NCI-H2081 (cell line): ENCODE measurements around the gene MCF2L.
A peak's percentile ranks its signal among the peaks of the same experiment; 100 is the strongest.

ENCODE experiments used
- DNase-seq, 2 experiments: peaks; one replicate each; lab custom pipeline; 2025; lab: John Stamatoyannopoulos, UW

Gene MCF2L

DNA sequence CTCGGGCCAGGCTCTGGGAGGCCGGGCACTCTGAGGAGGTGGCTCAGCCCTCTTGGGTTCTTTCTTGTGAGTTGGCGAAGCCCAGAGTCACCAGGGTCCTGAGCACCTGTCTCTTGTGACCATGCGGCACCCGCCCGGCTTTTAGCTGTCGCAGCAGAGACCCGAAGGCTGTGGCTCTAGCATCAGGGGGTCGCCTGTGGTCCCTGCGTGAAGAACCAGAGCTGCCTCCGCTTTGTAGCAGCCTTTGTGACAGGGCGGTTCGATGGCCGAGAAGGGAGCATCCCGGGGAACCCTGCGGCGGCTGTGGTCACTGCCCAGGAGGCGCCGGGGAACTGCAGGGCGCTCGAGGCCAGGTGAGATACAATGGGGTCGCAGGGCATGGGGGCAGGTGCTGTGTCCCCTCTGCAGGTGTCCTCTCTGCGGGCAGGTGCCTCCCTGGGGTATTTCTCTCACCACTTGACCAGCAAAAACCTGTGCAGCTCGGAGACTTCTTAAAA lies 10.4 kb downstream of the MCF2L start:
- no peak for DNase-seq

DNA sequence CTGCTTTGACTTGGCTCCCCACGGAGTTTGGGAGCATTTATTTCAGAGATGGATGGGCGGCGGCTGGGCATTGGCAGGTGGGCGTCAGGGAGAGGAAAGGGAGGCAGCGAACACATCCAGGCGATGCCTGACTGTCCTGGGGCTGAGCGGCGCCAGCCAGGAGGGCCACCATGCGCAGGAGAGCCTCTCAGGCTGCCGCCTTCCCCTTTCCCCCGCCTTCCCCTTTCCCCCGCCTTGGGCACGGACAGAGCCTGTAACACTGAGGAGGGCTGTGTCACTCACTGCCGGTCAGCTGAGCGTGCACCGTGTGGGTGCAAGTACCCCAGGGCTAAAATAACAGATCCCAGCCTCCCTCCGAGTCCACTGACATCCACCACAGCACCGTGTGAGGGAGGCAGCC lies 11.4 kb downstream of the MCF2L start:
- no peak for DNase-seq

DNA sequence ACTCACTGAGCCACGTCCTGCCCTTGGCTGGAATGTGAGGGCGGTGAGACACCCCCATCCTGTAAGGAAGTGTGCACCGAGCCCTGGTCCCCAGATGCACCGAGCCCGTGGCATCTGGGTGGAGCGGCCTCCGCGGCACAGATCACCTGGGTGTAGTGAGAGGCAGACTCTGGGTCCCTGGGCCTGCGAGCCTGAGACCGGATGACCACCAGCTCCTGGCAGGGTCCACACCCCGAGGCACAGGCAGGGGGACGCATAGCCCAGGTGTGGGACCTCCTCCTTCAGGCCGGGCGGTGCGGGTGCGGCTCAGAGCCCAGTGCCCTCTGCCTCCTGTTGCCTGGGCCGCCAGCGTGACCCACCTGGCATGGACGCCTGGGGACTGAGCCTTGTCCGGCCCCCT lies 12.4 kb downstream of the MCF2L start:
- no peak for DNase-seq

DNA sequence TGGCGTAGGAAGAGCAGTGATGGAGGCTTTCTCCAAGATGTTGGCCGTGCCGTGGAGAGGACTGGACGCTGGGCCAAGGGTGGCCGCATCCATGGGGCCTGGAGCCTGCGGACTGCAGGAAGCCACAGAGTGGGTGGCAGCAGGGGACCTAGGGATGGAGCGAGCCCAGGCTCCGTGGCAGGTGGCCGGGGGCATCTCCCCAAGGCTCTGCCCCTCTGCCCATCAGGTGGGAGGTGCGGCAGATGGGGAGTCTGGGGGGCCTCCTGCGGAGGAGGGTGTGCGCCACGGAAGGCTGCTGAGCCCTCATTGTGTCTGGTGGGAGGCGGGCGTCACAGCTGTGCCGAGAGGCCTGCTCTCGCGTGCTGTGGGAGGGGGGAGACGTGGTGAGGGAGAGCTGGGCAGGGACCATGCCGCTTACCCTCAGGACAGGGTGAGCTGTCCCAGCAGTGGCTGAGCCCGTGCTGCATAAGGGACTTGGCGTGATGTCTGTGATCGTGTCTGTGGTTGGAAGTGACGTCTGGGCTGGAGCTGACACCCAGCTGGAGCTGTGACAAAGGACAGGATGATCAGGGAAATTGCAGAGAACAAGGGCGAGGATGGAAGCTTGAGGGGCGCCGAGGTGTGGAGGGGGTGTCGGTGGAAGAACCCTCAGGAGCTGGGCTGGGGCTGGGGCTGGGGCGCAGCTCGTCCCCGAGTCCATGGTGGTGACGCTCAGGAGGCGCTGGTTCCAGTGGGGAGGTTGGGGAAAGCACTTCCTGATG lies 13.4 kb downstream of the MCF2L start:
- DNase-seq: no peak

DNA sequence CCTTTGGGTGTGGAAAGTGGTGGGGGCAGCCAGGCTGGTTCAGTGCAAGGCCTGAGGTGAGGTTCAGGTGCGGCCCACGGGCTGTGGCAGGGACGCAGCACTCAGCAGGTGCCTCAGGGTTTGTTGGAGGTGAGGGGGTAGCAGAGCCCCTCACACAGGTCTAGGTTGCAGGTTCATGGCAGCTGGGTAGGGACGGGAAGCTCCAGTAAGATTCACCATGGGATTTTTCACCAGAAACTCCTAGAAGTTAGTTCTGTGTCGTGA lies 14.0 kb downstream of the MCF2L start:
- DNase-seq: no peak

DNA sequence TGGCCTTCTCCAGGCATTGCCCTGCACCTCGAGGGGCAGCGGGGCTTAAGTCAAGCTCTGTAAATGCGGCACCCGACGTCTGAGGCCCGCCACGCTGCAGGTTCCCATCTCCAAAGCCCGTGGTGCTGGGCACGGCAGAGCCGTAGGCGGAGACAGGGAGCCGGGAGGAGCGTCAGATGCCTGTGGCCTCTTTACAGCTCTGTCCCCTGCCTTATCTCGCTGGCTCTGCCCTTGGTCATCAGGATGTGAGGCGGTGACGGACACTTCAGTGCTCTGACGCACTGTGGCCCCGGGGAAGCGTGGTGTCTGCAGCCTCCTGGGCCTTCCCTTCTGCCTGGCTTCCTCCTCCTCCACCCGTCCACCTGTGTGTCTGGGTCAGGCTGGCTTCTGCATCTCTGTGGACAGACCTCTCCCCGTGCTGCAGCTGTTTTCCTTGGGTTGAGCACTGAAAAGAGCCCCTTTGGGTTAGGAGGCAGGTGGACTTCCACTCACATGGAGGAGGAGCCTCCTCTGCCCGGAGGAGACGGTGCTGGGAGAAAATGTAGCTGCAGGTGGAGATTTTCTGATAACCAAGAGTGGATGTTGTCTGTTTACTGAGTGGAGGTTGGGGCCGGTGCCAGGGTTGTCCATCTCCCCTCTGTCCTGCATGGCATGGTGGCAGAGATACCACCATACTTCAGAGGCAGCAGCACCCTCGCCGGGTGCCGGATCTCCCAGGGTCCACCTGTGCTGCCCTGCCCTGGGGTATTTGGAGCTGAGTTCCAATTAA lies 14.6 kb downstream of the MCF2L start:
- DNase-seq: no peak

DNA sequence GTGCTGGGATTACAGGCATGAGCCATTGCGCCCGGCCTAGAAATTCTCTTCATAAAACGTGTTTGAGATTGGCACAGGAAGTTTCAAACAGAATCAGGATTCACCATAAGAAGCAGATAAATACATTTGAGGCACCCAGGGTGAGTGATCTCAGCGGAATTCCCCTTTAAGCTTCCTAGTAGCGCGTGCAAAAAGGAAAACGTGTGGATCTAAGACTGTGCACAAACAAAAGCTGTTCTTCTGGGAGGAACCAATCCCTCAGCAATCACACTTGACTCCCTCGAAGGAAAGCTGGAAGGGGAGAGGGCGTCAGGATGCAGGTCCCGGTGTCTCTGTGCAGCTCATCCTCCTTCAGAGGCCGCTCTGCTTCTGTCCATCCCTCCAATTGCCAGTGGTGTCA lies 15.5 kb downstream of the MCF2L start:
- no peak for DNase-seq

DNA sequence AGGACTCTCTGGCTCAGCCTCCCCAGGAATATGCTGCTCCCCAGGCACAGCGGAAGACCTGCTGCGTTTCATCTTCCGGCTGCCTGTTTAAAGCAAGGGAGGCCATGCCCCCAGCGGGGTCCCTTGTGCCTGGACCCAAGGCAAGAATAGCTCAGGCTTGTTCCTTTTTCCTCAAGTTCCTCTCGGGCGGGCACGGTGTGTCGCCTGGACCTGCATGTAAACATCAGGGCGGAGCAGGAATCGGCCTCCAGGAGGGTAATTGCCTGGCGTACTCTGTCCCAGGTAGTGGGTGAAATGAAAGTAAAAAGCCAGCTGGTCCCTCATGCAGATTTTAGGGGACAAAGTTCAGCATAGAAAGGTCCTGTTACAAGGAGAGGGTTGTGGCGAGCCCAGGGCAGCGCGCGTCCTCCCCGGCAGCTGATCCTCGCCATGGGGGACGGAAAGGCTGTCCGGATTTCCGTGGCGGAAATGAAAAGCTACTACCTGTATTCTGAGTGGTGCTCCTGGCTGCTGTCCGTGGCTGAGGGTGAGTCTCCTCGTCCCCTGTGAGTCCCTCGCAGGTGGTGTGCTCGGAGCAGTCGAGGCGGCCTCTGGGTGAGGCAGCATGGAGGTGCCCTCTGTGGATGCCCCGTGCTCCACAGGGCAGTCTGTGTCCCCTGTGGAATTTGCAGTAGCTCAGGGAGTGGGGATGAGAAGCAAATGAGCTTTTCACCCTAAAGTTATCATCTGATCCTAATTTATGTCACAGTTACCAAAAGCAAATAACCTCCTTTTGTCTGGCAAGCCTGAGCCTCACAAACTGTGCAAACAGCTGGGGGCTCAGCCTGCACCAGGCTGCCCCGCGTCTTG lies 16.2 kb downstream of the MCF2L start:
- DNase-seq: peak; percentile 38 to 66

DNA sequence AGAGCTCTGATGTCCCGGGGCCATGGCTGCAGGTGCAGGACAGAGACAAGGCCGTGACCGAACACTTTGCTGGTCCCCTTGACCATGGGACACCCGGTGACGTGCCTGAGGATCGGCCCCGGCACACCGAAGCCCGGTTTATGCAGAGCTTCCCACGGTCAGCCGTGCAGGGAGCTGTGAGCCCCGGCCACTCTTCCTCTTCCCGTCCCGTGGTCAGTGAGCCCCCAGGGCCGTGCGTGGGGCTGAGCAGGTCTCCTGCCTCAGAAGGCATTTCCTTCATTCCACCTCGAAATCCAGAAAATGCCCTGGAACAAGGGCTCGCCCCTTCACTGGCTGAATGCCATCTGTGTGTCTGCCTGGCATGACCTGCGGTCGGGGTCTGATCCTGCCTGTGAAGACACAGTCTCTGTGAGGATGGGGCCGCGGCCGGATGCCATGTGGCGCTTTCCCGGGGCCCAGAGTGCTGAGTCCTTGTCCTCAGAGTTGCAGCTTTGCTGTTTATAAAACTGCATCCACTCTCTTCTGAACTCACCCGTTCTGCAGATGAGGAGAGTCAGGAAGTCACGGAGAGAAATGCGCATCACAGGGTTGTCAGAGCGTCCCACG lies 16.9 kb downstream of the MCF2L start:
- DNase-seq: no peak

DNA sequence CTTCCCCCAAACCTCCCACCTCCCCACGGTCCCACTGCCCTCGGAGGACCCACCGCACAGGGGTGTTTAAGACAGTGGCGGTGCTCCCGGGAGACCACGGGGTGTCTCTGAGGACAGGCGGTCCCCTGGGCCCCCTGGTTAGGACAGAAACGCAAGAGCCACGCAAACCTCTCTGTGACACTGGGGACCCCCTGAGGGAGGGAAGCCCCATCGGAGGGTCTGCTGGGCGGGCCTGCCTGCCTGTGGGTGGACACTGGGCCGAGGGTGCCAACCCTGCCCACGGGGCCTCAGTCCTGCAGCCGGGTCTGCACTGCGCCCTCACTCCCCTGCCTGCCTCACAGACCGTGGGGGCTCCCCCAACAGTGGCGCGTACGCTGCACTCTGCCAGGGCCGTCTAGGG lies 17.5 kb downstream of the MCF2L start:
- DNase-seq: no peak

DNA sequence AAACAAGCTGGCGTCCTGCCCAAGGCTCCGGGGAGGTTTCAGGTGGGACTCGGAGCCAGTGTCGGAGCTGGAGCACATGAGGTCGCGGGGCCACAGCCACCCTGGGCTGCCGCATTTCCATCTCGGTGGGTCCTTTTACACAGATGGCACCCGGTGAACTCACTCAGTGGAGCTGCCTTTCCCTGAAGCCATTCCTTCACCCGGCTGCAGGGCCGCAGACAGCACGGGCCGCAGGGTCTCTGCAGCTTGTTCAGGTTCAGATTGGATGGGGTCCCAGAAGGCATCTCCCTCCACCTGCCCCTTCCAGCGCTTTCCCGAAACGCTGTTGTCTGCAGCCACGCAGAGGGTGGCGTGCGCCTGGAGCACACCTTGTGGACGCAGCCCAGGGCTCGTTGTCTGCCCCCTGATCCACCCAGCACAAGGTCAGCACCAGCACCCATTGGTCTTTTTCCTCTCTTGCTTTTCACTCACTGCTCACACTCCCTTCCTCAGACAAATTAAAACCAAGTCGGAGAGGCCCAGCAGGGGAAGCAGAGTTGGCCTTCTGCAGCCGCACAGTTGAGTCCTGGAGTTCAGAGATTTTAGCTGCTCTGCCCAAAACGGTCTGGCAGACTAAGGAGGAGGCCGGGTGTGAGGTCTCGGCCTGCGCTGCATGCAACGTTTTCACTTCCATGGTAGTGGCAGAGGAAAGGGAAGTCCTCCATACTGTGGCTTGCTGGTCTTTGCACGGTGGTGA lies 18.1 kb downstream of the MCF2L start:
- DNase-seq: no peak

DNA sequence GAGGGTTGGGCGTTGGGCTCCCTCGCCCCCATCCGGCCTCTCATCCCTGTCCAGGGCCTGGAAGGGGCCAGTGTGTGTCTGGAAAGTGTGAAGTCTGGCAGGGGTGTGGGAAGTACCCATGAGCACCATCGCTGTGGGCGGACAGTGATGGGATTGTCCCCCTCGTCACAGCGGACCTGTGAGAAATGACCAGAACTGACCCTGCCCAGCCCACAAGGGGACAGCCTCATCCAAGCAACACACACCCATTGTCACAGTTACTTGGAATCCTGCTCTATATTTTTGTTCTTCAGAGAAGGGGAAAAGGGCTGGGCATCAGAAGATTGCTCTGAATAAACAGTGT lies 18.6 kb downstream of the MCF2L start:
- DNase-seq: no peak

DNA sequence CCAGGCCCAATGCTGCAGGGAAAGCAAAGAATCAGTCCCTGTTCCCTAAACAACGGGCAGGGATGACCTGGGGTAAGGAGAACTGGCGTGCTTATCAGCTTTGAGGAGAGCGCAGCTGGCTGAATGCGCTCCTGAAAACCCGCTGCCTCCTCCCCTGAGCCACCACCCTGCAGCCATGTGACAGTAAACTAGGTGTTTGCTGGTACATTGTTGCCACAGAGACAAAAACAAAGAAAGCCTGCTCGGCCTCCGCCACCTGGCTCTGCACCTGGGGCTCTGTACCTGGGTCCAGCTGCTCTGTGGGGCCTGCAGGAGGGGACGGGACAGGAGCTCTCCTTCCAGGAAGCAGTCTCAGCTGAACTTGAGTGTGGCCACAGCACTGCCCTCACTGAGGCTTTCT lies 21.8 kb downstream of the MCF2L start:
- DNase-seq: peak; percentile 95 to 98

DNA sequence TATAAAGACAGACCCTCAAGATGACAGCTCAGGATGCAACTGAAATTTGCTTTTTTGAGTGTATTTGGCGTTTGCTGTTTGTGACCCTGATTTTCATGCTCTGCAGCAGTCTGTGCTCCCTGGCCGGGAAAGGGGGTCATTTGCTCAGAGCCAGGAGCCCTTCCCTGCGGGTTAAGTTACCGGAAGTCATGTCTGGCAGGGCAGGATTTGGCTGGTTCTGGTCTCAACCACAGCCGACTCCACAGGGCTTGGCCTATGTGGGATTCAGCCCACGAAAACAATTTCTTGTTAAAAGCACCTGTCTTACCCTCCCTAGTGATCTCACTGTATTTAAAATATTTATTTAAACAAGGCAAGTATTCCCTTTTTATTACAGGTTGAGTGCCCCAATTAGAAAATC lies 22.6 kb downstream of the MCF2L start:
- peak in 1 of 2 experiments; percentile 36 for DNase-seq

DNA sequence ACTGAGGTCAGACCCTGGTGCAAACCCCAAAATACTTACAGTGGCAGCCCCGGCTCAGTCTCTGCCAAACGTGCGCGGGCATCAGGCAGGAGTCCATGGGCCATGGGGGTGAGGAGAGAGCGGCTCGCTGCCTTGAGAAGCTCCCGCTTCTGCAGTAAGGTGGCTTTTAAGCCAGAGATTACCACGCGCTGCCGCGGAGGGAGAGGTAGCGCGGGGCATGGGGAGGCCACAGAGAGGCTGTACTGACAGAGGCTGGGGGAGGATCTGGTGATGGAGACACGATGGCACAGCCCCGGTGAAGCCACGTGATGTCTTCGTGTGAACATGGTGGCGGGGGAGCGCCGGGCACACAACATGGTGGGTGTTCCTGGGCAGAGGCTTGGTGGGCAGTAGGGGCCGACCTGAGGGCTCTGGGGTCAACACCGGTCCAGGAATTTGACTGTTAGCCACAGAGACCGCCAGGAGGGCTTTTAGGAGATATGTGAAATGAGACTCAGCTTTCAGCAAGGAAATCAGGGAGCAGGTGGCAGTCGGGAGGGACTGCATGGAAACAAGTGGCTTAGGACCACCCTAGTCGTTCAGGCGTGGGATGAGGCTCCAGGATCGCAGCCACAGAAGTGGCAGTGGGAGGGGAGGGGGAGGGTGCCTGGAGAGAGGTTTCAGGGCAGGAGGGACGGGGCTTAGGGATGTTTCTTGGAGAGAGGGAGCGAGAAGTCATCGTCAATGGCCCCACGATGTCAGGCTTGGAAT lies 24.1 kb downstream of the MCF2L start:
- no peak for DNase-seq

DNA sequence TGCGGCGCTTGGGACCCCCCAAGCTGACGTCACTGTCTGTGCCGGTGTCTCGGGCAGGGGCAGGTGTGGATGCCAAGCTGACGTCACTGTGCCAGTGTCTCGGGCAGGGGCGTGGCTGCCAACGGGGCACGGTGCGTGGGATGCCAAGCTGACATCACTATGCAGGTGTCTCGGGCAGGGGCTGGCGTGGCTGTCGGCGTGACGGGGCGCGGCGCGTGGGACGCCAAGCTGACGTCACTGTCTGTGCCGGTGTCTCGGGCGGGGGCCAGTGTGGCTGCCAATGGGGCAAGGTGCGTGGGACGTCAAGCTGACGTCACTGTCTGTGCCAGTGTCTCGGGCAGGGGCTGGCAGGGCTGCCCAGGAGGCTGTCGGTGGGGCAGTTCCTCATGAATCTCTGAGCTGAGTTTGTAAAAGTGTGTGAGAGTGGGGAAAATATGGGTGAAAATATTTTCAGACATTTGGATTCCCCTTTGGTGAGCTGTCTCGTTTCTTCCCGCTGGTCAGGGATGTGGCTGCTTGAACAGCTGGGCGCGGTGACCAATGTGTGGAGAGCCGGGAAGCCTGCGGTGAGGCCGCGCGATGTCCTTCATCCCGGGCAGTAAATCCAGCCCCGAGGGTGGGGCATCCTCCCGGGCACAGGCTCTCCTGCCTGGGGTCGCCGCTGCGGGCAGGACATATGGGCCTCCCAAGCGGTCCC lies 25.2 kb downstream of the MCF2L start:
- no peak for DNase-seq

DNA sequence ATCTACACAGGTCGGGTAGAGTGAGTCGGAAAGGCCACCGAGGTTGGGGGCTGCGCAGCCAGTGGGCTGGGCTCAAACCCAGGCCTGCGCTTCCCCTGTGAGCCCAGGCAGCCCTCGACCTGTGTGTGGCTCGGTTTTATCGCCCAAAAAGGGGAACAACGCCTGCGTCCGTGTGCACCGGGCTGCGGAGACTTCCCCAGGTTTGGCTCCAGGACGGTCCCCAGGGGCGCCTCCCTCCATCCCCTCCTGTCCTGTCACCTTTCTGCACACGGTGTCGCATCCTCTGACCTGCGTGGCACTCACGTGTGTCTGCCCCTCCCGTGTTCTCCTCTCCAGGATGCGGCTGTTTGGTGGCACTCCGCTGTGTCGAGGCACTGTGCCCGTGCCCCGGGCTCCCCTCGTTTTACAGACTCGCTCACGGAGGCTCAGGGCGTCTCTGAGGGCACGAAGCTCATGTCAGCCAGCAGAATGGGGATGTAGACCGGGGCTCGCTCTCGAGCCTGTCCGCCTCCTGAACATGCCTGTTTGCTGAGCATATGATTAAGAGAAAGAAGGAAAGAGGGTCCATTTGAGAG lies 25.9 kb downstream of the MCF2L start:
- DNase-seq: no peak

DNA sequence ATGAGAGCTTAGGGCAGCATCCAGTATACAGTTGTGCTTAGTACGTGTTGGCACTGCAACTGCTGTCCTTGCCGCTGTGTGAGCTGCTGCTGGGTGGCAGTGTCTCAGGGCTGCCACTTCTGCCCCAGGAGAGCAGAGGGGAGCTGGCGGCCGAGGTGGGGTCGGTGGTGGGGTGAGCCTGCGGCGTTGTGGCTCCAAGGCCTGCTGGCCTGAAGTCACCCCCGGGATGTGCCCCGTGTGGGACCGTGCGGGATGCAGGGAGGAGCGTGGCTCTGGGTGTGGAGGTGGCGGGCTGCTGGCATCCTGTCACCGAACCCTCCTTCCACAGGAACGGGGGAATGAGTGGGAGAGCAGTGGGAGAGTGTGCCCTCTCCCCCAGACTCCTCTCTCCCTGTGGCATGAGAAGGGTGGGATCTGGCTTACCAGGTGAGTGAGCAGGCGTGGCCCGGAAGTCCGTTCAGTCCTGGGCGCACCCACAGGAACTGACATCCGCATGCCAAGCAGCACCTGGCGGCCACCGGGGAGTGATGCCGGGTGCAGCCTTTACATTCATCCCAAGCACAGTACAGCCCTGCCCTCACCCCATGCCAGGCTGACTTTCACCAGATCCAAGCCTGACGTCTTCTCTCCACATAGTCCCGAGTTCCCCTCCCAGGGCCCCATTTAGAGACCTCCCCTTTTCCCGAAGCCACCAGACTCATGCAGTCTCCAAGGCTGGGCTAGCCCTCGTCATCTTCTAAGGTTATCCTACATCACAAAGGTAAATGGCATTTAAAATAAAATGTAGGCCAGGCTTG lies 26.6 kb downstream of the MCF2L start:
- DNase-seq: peak; percentile 20 to 50

DNA sequence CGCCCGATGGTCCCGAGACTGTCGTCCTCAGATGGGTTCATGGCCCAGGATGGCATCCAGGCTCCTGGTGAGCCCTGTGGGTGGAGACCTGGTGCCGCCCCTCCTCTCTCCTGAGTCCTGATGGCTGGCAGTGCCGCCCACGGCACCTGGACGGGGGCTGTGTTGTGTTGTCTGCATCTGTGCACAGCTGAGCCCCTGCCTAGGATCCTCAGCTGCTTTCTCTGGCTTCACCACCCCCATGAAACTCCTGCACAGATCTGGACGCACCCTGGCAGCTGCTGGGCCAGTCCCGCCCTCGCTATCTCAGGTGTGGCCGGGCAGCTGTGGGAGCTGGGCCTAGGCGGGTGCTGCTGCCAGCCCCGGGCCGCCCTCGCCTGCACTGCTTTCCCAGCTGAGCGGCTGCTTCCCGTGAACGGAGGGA lies 27.7 kb downstream of the MCF2L start:
- peak in 1 of 2 experiments; percentile 18 for DNase-seq
